Keratinocyte (primary cell): ENCODE data around the gene ATCAY.

ENCODE experiments used
- CTCF ChIP-seq, 3 experiments: IDR thresholded peaks in 1 of 3; conservative IDR thresholded peaks in 1 of 3; optimal IDR thresholded peaks in 1 of 3; 2 replicates in 2 of 3; 3 replicates in 1 of 3; pipeline versions ENCODE3 to v1.5.1; 2011; ENCODE audit warnings: low read length in 3 of 3, mild to moderate bottlenecking in 3 of 3, moderate library complexity in 2 of 3, control low read depth in 1 of 3, inconsistent platforms in 1 of 3; ENCODE audit not compliant: insufficient read depth in 2 of 3; ENCODE audit errors: extremely low read depth in 1 of 3
- EZH2 ChIP-seq: IDR thresholded peaks from one replicate; pipeline ENCODE4 v1.6.1; 2012; ENCODE audit warnings: inconsistent platforms, mild to moderate bottlenecking, low read length, moderate library complexity

- TF ChIP-seq CTCF (optimal IDR thresholded peaks at IDR 0.05 in 1 of 3, IDR thresholded peaks at IDR 0.05 in 1 of 3, conservative IDR thresholded peaks at IDR 0.05 in 1 of 3; ENCODE audit: extremely low read depth in 1 of 3, insufficient read depth in 2 of 3, low read length in 3 of 3) (no peak), EZH2 (no peak)
Measured at GRCh38 chr19:3942790-3943409, 62.4 kb downstream of the ATCAY start.
